GM23338 (cell line): Measurements from ENCODE around the gene POLR1E. TPM values are rescaled to one million over a fixed set of nuclear protein-coding genes. Genes with fewer than 3 reads are reported as not detected.

Source experiments
- ATAC-seq: fragments of 200-7000 bp; cut with Tn5 transposase; 3 replicates; pipeline ENCODE4 v1.9.1; 2020
- DNase-seq: peaks from one replicate; pipeline ENCODE4 v3.0.0-alpha.2; 2015; ENCODE audit warnings: low spot score
- H2AFZ ChIP-seq: fragments of 200-600 bp; sonication (generic); 2 replicates; pipeline ENCODE4 v1.8.0; 2016; ENCODE audit warnings: antibody characterized with exemption, mild to moderate bottlenecking, moderate library complexity
- H3F3A ChIP-seq: fragments of 200-600 bp; sonication (generic); replicated peaks from 2 replicates; pipeline ENCODE4 v1.8.0; 2017; ENCODE audit warnings: antibody characterized with exemption, mixed run types, low read depth
- H3K27ac ChIP-seq: fragments of 200-600 bp; sonication (generic); 2 replicates; pipeline ENCODE4 v1.6.1; 2016; ENCODE audit warnings: low read depth
- H3K27me3 ChIP-seq: fragments of 200-600 bp; sonication (generic); 2 replicates; pipeline ENCODE4 v1.8.0; 2016; ENCODE audit warnings: mild to moderate bottlenecking, mixed run types, moderate library complexity; ENCODE audit not compliant: insufficient read depth
- H3K36me3 ChIP-seq: fragments of 200-600 bp; sonication (generic); 2 replicates; pipeline ENCODE4 v1.8.0; 2016; ENCODE audit warnings: mild to moderate bottlenecking; ENCODE audit not compliant: insufficient read depth
- H3K4me1 ChIP-seq: fragments of 200-600 bp; sonication (generic); 2 replicates; pipeline ENCODE4 v1.8.0; 2016; ENCODE audit warnings: mild to moderate bottlenecking, moderate library complexity; ENCODE audit not compliant: insufficient read depth
- H3K4me2 ChIP-seq: fragments of 200-600 bp; sonication (generic); 2 replicates; pipeline ENCODE4 v1.7.1; 2017; ENCODE audit warnings: mixed run types
- H3K4me3 ChIP-seq: fragments of 200-600 bp; sonication (generic); 2 replicates; pipeline ENCODE4 v1.6.1; 2016; ENCODE audit warnings: mixed run types
- H3K79me2 ChIP-seq: fragments of 200-600 bp; sonication (generic); replicated peaks from 2 replicates; pipeline ENCODE4 v1.8.0; 2017; ENCODE audit warnings: mild to moderate bottlenecking; ENCODE audit not compliant: insufficient read depth
- H3K9me2 ChIP-seq: fragments of 200-600 bp; sonication (generic); 2 replicates; pipeline ENCODE4 v1.8.0; 2017; ENCODE audit not compliant: insufficient read depth
- H4K20me1 ChIP-seq: fragments of 200-600 bp; sonication (generic); replicated peaks from 2 replicates; pipeline ENCODE4 v1.8.0; 2017; ENCODE audit warnings: mild to moderate bottlenecking; ENCODE audit not compliant: insufficient read depth
- H3K27ac Mint-ChIP-seq: 2 replicates; pipeline ENCODE4 v1.8.0; 2020; ENCODE audit warnings: inconsistent platforms, mild to moderate bottlenecking, moderate library complexity, mixed read lengths
- H3K27me3 Mint-ChIP-seq: 3 replicates; pipeline ENCODE4 v1.8.0; 2022; ENCODE audit warnings: low read depth, mild to moderate bottlenecking, moderate library complexity, mixed read lengths, inconsistent platforms; ENCODE audit not compliant: insufficient read depth, poor library complexity
- H3K36me3 Mint-ChIP-seq: 3 replicates; pipeline ENCODE4 v1.8.0; 2021; ENCODE audit warnings: low read depth, mild to moderate bottlenecking, inconsistent platforms, moderate library complexity, mixed read lengths
- H3K4me1 Mint-ChIP-seq: 3 replicates; pipeline ENCODE4 v1.8.0; 2020; ENCODE audit warnings: mild to moderate bottlenecking, inconsistent platforms, mixed read lengths
- H3K4me3 Mint-ChIP-seq: 3 replicates; pipeline ENCODE4 v1.8.0; 2021; ENCODE audit warnings: moderate library complexity, mild to moderate bottlenecking, inconsistent platforms, mixed read lengths
- H3K9me3 Mint-ChIP-seq: 3 replicates; pipeline ENCODE4 v1.8.0; 2020; ENCODE audit warnings: moderate library complexity, mild to moderate bottlenecking, inconsistent platforms, mixed read lengths
- ETS1 ChIP-seq: IDR thresholded peaks from 2 replicates; pipeline ENCODE4 v1.6.1; 2016; ENCODE audit warnings: antibody characterized with exemption
- EZH2 ChIP-seq: fragments of 200-600 bp; sonication (generic); IDR thresholded peaks from one replicate; pipeline ENCODE4 v1.8.0; 2017; ENCODE audit warnings: antibody characterized with exemption, mild to moderate bottlenecking, low read depth; ENCODE audit not compliant: unreplicated experiment
- JUNB ChIP-seq: IDR thresholded peaks from one replicate; pipeline ENCODE4 v1.6.1; 2016; ENCODE audit warnings: antibody characterized with exemption; ENCODE audit not compliant: unreplicated experiment
- ZNF114 ChIP-seq: fragments of 250-450 bp; sonication (Bioruptor Pico); IDR thresholded peaks from 2 replicates; pipeline ENCODE4 v1.5.0; 2020; ENCODE audit warnings: mild to moderate bottlenecking, moderate library complexity
- ZNF331 ChIP-seq: fragments of 250-450 bp; sonication (Bioruptor Pico); IDR thresholded peaks from 2 replicates; pipeline ENCODE4 v1.5.0; 2020; ENCODE audit warnings: low read depth, mild to moderate bottlenecking, moderate library complexity
- polyA plus RNA-seq: library from polyadenylated mRNA; unstranded; fragments of >200 nt; fragmentation: Nextera tagmentation; extraction: Ambion mirVana; gene quantifications from 2 replicates; pipeline ENCODE4 v1.2.1, GENCODE V29; 2016
- total RNA-seq: library from RNA; depleted of rRNA; stranded (reverse); fragments of >200 nt; shearing (Covaris generic); gene quantifications from 2 replicates; pipeline ENCODE4 v1.2.3, GENCODE V29; 2014
- TF ChIP-seq, protein P1 (sequence below), 2 experiments: fragments of 200-600 bp in 1 of 2; sonication (generic) in 1 of 2; conservative IDR thresholded peaks; 2 replicates each; pipeline versions ENCODE4 v1.5.1 to v1.6.1; 2016 to 2017; ENCODE audit warnings: antibody characterized with exemption in 2 of 2, low read depth in 2 of 2, mild to moderate bottlenecking in 2 of 2, moderate library complexity in 1 of 2
- TF ChIP-seq, protein P2 (sequence below): fragments of 250-450 bp; sonication (Bioruptor Pico); IDR thresholded peaks from 2 replicates; pipeline ENCODE4 v1.5.0; 2020; ENCODE audit warnings: mild to moderate bottlenecking, moderate library complexity

The POLR1E gene
- total and polyA plus RNA-seq, 2 experiments from 2014 or later = 19.2 to 45.5 TPM

GRCh38 chr9:37540634-37541033 lies 54.9 kb downstream of the POLR1E start:
- Histone ChIP-seq H3K27me3 (no peaks in the 10 kb centered on the region), H3K79me2 (no peaks in the 10 kb centered on the region), H3K4me3 (no peak overlapping the region), H3F3A (no peaks in the 10 kb centered on the region), H3K27ac (no peak overlapping the region), H3K4me1 (no peaks in the 10 kb centered on the region), H3K36me3 (peaks cover 5% of the 10 kb centered on the region; the same call in 1 of the 2 replicates), H3K4me2 (no peak overlapping the region), H4K20me1 (no peaks in the 10 kb centered on the region; the same call in 1 of the 2 replicates), H3K9me2 (no peaks in the 10 kb centered on the region), H2AFZ (no peak overlapping the region)
- Mint-ChIP-seq H3K27me3 (peaks cover 1% of the 10 kb centered on the region), H3K27ac (no peak overlapping the region), H3K36me3 (peaks cover 29% of the 10 kb centered on the region), H3K4me1 (no peaks in the 10 kb centered on the region), H3K4me3 (no peak overlapping the region), H3K9me3 (no peaks in the 10 kb centered on the region)
- ATAC-seq (no peak), DNase-seq (no peak)
- no peak for TF ChIP-seq ZNF331 (CRISPR knock-in tag)
- TF ChIP-seq EZH2 = no peak
- TF ChIP-seq, protein P1, sequence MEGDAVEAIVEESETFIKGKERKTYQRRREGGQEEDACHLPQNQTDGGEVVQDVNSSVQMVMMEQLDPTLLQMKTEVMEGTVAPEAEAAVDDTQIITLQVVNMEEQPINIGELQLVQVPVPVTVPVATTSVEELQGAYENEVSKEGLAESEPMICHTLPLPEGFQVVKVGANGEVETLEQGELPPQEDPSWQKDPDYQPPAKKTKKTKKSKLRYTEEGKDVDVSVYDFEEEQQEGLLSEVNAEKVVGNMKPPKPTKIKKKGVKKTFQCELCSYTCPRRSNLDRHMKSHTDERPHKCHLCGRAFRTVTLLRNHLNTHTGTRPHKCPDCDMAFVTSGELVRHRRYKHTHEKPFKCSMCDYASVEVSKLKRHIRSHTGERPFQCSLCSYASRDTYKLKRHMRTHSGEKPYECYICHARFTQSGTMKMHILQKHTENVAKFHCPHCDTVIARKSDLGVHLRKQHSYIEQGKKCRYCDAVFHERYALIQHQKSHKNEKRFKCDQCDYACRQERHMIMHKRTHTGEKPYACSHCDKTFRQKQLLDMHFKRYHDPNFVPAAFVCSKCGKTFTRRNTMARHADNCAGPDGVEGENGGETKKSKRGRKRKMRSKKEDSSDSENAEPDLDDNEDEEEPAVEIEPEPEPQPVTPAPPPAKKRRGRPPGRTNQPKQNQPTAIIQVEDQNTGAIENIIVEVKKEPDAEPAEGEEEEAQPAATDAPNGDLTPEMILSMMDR (conservative IDR thresholded peaks at IDR 0.05; ENCODE audit: low read depth in 2 of 2) = no peak
- TF ChIP-seq JUNB = no peak
- TF ChIP-seq ETS1 = no peak
- no peak for TF ChIP-seq ZNF114 (CRISPR knock-in tag)
- TF ChIP-seq, protein P2, sequence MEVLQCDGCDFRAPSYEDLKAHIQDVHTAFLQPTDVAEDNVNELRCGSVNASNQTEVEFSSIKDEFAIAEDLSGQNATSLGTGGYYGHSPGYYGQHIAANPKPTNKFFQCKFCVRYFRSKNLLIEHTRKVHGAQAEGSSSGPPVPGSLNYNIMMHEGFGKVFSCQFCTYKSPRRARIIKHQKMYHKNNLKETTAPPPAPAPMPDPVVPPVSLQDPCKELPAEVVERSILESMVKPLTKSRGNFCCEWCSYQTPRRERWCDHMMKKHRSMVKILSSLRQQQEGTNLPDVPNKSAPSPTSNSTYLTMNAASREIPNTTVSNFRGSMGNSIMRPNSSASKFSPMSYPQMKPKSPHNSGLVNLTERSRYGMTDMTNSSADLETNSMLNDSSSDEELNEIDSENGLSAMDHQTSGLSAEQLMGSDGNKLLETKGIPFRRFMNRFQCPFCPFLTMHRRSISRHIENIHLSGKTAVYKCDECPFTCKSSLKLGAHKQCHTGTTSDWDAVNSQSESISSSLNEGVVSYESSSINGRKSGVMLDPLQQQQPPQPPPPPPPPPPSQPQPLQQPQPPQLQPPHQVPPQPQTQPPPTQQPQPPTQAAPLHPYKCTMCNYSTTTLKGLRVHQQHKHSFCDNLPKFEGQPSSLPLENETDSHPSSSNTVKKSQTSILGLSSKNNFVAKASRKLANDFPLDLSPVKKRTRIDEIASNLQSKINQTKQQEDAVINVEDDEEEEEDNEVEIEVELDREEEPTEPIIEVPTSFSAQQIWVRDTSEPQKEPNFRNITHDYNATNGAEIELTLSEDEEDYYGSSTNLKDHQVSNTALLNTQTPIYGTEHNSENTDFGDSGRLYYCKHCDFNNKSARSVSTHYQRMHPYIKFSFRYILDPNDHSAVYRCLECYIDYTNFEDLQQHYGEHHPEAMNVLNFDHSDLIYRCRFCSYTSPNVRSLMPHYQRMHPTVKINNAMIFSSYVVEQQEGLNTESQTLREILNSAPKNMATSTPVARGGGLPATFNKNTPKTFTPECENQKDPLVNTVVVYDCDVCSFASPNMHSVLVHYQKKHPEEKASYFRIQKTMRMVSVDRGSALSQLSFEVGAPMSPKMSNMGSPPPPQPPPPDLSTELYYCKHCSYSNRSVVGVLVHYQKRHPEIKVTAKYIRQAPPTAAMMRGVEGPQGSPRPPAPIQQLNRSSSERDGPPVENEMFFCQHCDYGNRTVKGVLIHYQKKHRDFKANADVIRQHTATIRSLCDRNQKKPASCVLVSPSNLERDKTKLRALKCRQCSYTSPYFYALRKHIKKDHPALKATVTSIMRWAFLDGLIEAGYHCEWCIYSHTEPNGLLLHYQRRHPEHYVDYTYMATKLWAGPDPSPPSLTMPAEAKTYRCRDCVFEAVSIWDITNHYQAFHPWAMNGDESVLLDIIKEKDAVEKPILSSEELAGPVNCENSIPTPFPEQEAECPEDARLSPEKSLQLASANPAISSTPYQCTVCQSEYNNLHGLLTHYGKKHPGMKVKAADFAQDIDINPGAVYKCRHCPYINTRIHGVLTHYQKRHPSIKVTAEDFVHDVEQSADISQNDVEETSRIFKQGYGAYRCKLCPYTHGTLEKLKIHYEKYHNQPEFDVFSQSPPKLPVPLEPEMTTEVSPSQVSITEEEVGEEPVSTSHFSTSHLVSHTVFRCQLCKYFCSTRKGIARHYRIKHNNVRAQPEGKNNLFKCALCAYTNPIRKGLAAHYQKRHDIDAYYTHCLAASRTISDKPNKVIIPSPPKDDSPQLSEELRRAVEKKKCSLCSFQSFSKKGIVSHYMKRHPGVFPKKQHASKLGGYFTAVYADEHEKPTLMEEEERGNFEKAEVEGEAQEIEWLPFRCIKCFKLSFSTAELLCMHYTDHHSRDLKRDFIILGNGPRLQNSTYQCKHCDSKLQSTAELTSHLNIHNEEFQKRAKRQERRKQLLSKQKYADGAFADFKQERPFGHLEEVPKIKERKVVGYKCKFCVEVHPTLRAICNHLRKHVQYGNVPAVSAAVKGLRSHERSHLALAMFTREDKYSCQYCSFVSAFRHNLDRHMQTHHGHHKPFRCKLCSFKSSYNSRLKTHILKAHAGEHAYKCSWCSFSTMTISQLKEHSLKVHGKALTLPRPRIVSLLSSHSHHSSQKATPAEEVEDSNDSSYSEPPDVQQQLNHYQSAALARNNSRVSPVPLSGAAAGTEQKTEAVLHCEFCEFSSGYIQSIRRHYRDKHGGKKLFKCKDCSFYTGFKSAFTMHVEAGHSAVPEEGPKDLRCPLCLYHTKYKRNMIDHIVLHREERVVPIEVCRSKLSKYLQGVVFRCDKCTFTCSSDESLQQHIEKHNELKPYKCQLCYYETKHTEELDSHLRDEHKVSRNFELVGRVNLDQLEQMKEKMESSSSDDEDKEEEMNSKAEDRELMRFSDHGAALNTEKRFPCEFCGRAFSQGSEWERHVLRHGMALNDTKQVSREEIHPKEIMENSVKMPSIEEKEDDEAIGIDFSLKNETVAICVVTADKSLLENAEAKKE (CRISPR knock-in tag) = no peak
